Measurements from ENCODE around the gene GNAI3. TPM values are rescaled to one million over a fixed set of nuclear protein-coding genes. Genes with fewer than 3 reads are reported as not detected.
A peak's percentile ranks its signal among the peaks of the same experiment; 100 is the strongest.
"Not testable (repeated sequence)": the region's sequence is repeated elsewhere in the genome, so short reads cannot be mapped to it uniquely, and the experiment has no call there.

GNAI3 gene
- total and polyA plus RNA-seq, 2 donors (not counting 1 experiment from before 2014, with no cell fraction given) = 11.4 to 14.4 TPM

DNA sequence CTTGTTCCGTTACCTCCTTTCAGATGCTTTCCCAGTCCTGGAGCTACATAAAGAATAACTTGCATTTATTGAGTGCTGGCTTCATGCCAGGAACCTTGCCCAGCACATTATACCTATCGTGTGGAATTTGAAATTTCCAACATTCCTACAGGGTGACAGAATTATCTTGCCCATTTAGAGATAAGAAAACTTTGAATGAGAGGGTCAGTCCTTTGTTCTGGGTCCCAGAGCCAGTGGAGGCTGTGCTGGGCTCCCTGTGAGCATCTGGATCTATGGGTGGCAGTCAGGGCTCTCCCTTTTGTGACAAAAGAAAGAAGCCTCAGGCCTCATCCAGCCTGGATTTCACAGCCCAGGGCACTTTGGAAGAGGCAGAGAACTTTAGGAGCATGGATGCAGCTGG, 110.7 kb downstream of the GNAI3 start:
- no peak overlapping the region for H3K4me3 ChIP-seq (replicated peaks in 1 of 4; ENCODE audit: control extremely low read depth in 1 of 4, insufficient read depth in 1 of 4, low read depth in 3 of 4, low read length in 4 of 4)
- no peaks in the 10 kb centered on the region for H3K36me3 ChIP-seq (ENCODE audit: control insufficient read depth, insufficient read depth, low read length)
- TF ChIP-seq EZH2 (IDR thresholded peaks at IDR 0.05; ENCODE audit: low read length, missing control alignments) = no peak
- TF ChIP-seq, protein P1, sequence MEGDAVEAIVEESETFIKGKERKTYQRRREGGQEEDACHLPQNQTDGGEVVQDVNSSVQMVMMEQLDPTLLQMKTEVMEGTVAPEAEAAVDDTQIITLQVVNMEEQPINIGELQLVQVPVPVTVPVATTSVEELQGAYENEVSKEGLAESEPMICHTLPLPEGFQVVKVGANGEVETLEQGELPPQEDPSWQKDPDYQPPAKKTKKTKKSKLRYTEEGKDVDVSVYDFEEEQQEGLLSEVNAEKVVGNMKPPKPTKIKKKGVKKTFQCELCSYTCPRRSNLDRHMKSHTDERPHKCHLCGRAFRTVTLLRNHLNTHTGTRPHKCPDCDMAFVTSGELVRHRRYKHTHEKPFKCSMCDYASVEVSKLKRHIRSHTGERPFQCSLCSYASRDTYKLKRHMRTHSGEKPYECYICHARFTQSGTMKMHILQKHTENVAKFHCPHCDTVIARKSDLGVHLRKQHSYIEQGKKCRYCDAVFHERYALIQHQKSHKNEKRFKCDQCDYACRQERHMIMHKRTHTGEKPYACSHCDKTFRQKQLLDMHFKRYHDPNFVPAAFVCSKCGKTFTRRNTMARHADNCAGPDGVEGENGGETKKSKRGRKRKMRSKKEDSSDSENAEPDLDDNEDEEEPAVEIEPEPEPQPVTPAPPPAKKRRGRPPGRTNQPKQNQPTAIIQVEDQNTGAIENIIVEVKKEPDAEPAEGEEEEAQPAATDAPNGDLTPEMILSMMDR (conservative IDR thresholded peaks at IDR 0.05 in 1 of 2, IDR thresholded peaks at IDR 0.05 in 1 of 2; ENCODE audit: low read depth in 1 of 2, low read length in 2 of 2) = no peak
- peaks cover 7% of the 10 kb centered on the region for H3K4me1 ChIP-seq (ENCODE audit: control insufficient read depth, extremely low read depth, insufficient read depth, low read length)
- no peak overlapping the region for H3K4me2 ChIP-seq (ENCODE audit: extremely low read depth, insufficient read depth, low read length)
- no peaks in the 10 kb centered on the region for H3K79me2 ChIP-seq (ENCODE audit: control insufficient read depth, insufficient read depth, low read length)
- no peak overlapping the region for H3K27ac ChIP-seq (ENCODE audit: insufficient read depth, low read length)
- H3K27me3 ChIP-seq (ENCODE audit: control insufficient read depth, insufficient read depth, low read length) = peaks cover 2% of the 10 kb centered on the region
- no peaks in the 10 kb centered on the region for H3K9me3 ChIP-seq (ENCODE audit: control insufficient read depth, insufficient read depth, low read depth, low read length)
- H4K20me1 ChIP-seq (ENCODE audit: control insufficient read depth, extremely low read depth, insufficient read depth, low read length) = no peaks in the 10 kb centered on the region
- no peak overlapping the region for H2AFZ ChIP-seq (ENCODE audit: low read length)
- no peak for DNase-seq (ENCODE audit: low read depth in 2 of 2)
- no peak overlapping the region for H3K9ac ChIP-seq (ENCODE audit: insufficient read depth, low read length)

DNA sequence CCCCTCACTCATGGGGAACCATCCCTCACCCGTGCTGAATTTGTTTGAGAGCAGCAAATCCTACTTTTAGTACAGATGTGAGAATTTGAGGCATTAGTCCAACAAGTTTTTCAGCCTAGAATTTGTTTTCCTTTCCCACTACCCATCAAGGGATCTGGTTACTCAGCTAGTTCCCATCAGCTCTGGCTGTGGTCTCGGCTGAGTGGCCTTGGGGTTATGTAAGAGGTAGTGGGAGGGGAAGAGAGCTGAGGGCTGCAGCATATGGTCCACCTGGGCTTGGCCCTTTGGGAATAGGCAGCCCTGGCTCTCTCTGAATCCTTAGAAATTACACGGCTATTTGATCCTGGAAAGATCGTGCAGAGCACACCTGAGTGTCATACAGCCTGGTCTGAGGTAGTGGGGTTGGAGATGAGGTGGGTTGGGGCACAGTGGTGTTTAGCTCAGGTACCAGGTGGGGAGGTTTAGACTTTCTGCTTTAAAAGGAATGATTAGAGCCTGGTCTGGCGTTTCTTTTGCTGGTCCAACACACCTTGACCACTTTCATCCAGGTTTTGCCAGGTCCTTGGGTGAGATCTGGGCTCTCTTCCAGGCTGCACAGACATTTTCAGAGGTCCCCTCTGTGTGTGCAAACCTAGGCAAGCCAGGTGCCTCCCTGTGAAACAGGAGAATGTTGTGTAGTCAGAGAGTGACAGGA, 111.7 kb downstream of the GNAI3 start:
- Histone ChIP-seq H3K27ac (ENCODE audit: insufficient read depth, low read length) (no peak overlapping the region), H3K36me3 (ENCODE audit: control insufficient read depth, insufficient read depth, low read length) (no peaks in the 10 kb centered on the region), H3K4me1 (ENCODE audit: control insufficient read depth, extremely low read depth, insufficient read depth, low read length) (peaks cover 6% of the 10 kb centered on the region), H3K27me3 (ENCODE audit: control insufficient read depth, insufficient read depth, low read length) (no peaks in the 10 kb centered on the region), H3K4me2 (ENCODE audit: extremely low read depth, insufficient read depth, low read length) (no peak overlapping the region), H2AFZ (ENCODE audit: low read length) (no peak overlapping the region), H3K9me3 (ENCODE audit: control insufficient read depth, insufficient read depth, low read depth, low read length) (no peaks in the 10 kb centered on the region), H3K9ac (ENCODE audit: insufficient read depth, low read length) (no peak overlapping the region), H3K4me3 (replicated peaks in 1 of 4; ENCODE audit: control extremely low read depth in 1 of 4, insufficient read depth in 1 of 4, low read depth in 3 of 4, low read length in 4 of 4) (no peak overlapping the region), H4K20me1 (ENCODE audit: control insufficient read depth, extremely low read depth, insufficient read depth, low read length) (no peaks in the 10 kb centered on the region), H3K79me2 (ENCODE audit: control insufficient read depth, insufficient read depth, low read length) (no peaks in the 10 kb centered on the region)
- TF ChIP-seq, protein P1 (conservative IDR thresholded peaks at IDR 0.05 in 1 of 2, IDR thresholded peaks at IDR 0.05 in 1 of 2; ENCODE audit: low read depth in 1 of 2, low read length in 2 of 2) = no peak
- TF ChIP-seq EZH2 (IDR thresholded peaks at IDR 0.05; ENCODE audit: low read length, missing control alignments) = no peak
- peak in 1 of 2 donors; percentile 34 for DNase-seq (ENCODE audit: low read depth in 2 of 2)

DNA sequence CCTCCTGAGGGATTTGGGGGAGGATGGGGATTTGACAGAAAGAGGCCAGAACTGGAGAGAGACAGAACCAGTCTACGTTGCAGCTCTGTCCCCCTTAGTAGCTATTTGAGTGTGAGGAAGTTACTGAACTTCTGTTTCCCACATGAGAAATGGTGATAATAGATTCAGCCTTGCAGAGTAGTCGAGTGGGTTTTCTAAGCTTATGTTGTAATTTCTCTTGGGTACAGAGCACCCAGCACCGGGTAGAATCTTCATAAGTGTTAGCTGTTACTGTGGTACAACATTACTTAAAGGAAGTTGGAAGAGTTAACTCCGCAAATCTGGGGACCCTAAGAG, 112.2 kb downstream of the GNAI3 start:
- not testable (repeated sequence) for DNase-seq (ENCODE audit: low read depth in 2 of 2); H4K20me1 ChIP-seq (ENCODE audit: control insufficient read depth, extremely low read depth, insufficient read depth, low read length); H3K9me3 ChIP-seq (ENCODE audit: control insufficient read depth, insufficient read depth, low read depth, low read length); H3K27ac ChIP-seq (ENCODE audit: insufficient read depth, low read length); H2AFZ ChIP-seq (ENCODE audit: low read length); H3K79me2 ChIP-seq (ENCODE audit: control insufficient read depth, insufficient read depth, low read length); H3K36me3 ChIP-seq (ENCODE audit: control insufficient read depth, insufficient read depth, low read length); H3K4me3 ChIP-seq (replicated peaks in 1 of 4; ENCODE audit: control extremely low read depth in 1 of 4, insufficient read depth in 1 of 4, low read depth in 3 of 4, low read length in 4 of 4); H3K27me3 ChIP-seq (ENCODE audit: control insufficient read depth, insufficient read depth, low read length); H3K9ac ChIP-seq (ENCODE audit: insufficient read depth, low read length); H3K4me2 ChIP-seq (ENCODE audit: extremely low read depth, insufficient read depth, low read length); H3K4me1 ChIP-seq (ENCODE audit: control insufficient read depth, extremely low read depth, insufficient read depth, low read length)
